Measurements from ENCODE around the gene SLC16A5.

SLC16A5 gene

GRCh38 chr17:75059369-75060345 lies 28.1 kb upstream of the SLC16A5 start:
- DNase-seq (ENCODE audit: low spot score in 2 of 2) (no peak), ATAC-seq (ENCODE audit: low read depth) (no peak)
- no peaks in the 10 kb centered on the region for H3K27me3 Mint-ChIP-seq
- no peak overlapping the region for H3K4me3 Mint-ChIP-seq
- H3K36me3 Mint-ChIP-seq, result peaks cover 22% of the 10 kb centered on the region
- H3K9me3 Mint-ChIP-seq, result no peaks in the 10 kb centered on the region
- no peak overlapping the region for H3K27ac Mint-ChIP-seq
- no peaks in the 10 kb centered on the region for H3K4me1 Mint-ChIP-seq

GRCh38 chr17:75060434-75061054 lies 27.2 kb upstream of the SLC16A5 start:
- Mint-ChIP-seq H3K27me3 (no peaks in the 10 kb centered on the region), H3K4me1 (no peaks in the 10 kb centered on the region), H3K36me3 (peaks cover 22% of the 10 kb centered on the region), H3K4me3 (no peak overlapping the region), H3K9me3 (no peaks in the 10 kb centered on the region), H3K27ac (no peak overlapping the region)
- DNase-seq (ENCODE audit: low spot score in 2 of 2) (no peak), ATAC-seq (ENCODE audit: low read depth) (no peak)

- DNase-seq (ENCODE audit: low spot score in 2 of 2), result no peak
- H3K27me3 Mint-ChIP-seq, result no peaks in the 10 kb centered on the region
- no peak for ATAC-seq (ENCODE audit: low read depth)
- H3K4me3 Mint-ChIP-seq, result no peak overlapping the region
- no peaks in the 10 kb centered on the region for H3K4me1 Mint-ChIP-seq
- no peaks in the 10 kb centered on the region for H3K9me3 Mint-ChIP-seq
- peaks cover 22% of the 10 kb centered on the region for H3K36me3 Mint-ChIP-seq
- no peak overlapping the region for H3K27ac Mint-ChIP-seq
Observed at GRCh38 chr17:75061055-75061438, 26.7 kb upstream of the SLC16A5 start.

- DNase-seq (ENCODE audit: low spot score in 2 of 2), result no peak
- H3K4me3 Mint-ChIP-seq, result no peak overlapping the region
- H3K27ac Mint-ChIP-seq, result no peak overlapping the region
- ATAC-seq (ENCODE audit: low read depth), result no peak
- H3K4me1 Mint-ChIP-seq, result no peaks in the 10 kb centered on the region
- H3K9me3 Mint-ChIP-seq, result no peaks in the 10 kb centered on the region
- peaks cover 22% of the 10 kb centered on the region for H3K36me3 Mint-ChIP-seq
- no peaks in the 10 kb centered on the region for H3K27me3 Mint-ChIP-seq
Observed at GRCh38 chr17:75061618-75062017, 26.1 kb upstream of the SLC16A5 start.

GRCh38 chr17:75063201-75063600 lies 24.6 kb upstream of the SLC16A5 start:
- no peak overlapping the region for H3K27ac Mint-ChIP-seq
- no peak for ATAC-seq (ENCODE audit: low read depth)

GRCh38 chr17:75063626-75064025 lies 24.1 kb upstream of the SLC16A5 start:
- no peak overlapping the region for H3K27ac Mint-ChIP-seq
- no peaks in the 10 kb centered on the region for H3K4me1 Mint-ChIP-seq
- H3K27me3 Mint-ChIP-seq, result no peaks in the 10 kb centered on the region
- no peak for DNase-seq (ENCODE audit: low spot score in 2 of 2)
- peaks cover 22% of the 10 kb centered on the region for H3K36me3 Mint-ChIP-seq
- no peaks in the 10 kb centered on the region for H3K9me3 Mint-ChIP-seq
- ATAC-seq (ENCODE audit: low read depth), result no peak
- H3K4me3 Mint-ChIP-seq, result no peak overlapping the region

More at GRCh38 chr17:75063201-75063600, 24.6 kb upstream of the SLC16A5 start:
- Mint-ChIP-seq H3K36me3 (peaks cover 22% of the 10 kb centered on the region), H3K27me3 (no peaks in the 10 kb centered on the region), H3K4me1 (no peaks in the 10 kb centered on the region), H3K9me3 (no peaks in the 10 kb centered on the region), H3K4me3 (no peak overlapping the region)
- no peak for DNase-seq (ENCODE audit: low spot score in 2 of 2)

GRCh38 chr17:75064040-75064439 lies 23.7 kb upstream of the SLC16A5 start:
- H3K27me3 Mint-ChIP-seq, result no peaks in the 10 kb centered on the region
- H3K27ac Mint-ChIP-seq, result no peak overlapping the region
- H3K36me3 Mint-ChIP-seq, result peaks cover 22% of the 10 kb centered on the region
- H3K4me3 Mint-ChIP-seq, result no peak overlapping the region
- DNase-seq (ENCODE audit: low spot score in 2 of 2) (no peak), ATAC-seq (ENCODE audit: low read depth) (no peak)
- no peaks in the 10 kb centered on the region for H3K4me1 Mint-ChIP-seq
- no peaks in the 10 kb centered on the region for H3K9me3 Mint-ChIP-seq

- Mint-ChIP-seq H3K4me1 (no peaks in the 10 kb centered on the region), H3K36me3 (peaks cover 21% of the 10 kb centered on the region), H3K27ac (no peak overlapping the region), H3K27me3 (no peaks in the 10 kb centered on the region), H3K9me3 (no peaks in the 10 kb centered on the region), H3K4me3 (no peak overlapping the region)
- DNase-seq (ENCODE audit: low spot score in 2 of 2) (no peak), ATAC-seq (ENCODE audit: low read depth) (no peak)
Observed at GRCh38 chr17:75064460-75064859, 23.3 kb upstream of the SLC16A5 start.

GRCh38 chr17:75064867-75065561 lies 22.7 kb upstream of the SLC16A5 start:
- Mint-ChIP-seq H3K27ac (no peak overlapping the region), H3K4me3 (no peak overlapping the region)

GRCh38 chr17:75065562-75066151 lies 22.1 kb upstream of the SLC16A5 start:
- ATAC-seq (ENCODE audit: low read depth) (no peak), DNase-seq (ENCODE audit: low spot score in 2 of 2) (no peak)
- H3K9me3 Mint-ChIP-seq, result no peaks in the 10 kb centered on the region
- H3K27me3 Mint-ChIP-seq, result no peaks in the 10 kb centered on the region
- no peaks in the 10 kb centered on the region for H3K4me1 Mint-ChIP-seq
- H3K36me3 Mint-ChIP-seq, result peaks cover 15% of the 10 kb centered on the region
- H3K27ac Mint-ChIP-seq, result no peak overlapping the region
- H3K4me3 Mint-ChIP-seq, result no peak overlapping the region

More at GRCh38 chr17:75064867-75065561, 22.7 kb upstream of the SLC16A5 start:
- H3K27me3 Mint-ChIP-seq, result no peaks in the 10 kb centered on the region
- no peaks in the 10 kb centered on the region for H3K9me3 Mint-ChIP-seq
- H3K4me1 Mint-ChIP-seq, result no peaks in the 10 kb centered on the region
- DNase-seq (ENCODE audit: low spot score in 2 of 2) (no peak), ATAC-seq (ENCODE audit: low read depth) (no peak)
- H3K36me3 Mint-ChIP-seq, result peaks cover 17% of the 10 kb centered on the region

- no peak overlapping the region for H3K4me3 Mint-ChIP-seq
- no peaks in the 10 kb centered on the region for H3K4me1 Mint-ChIP-seq
- peaks cover 7% of the 10 kb centered on the region for H3K36me3 Mint-ChIP-seq
- no peaks in the 10 kb centered on the region for H3K9me3 Mint-ChIP-seq
- DNase-seq (ENCODE audit: low spot score in 2 of 2) (no peak), ATAC-seq (ENCODE audit: low read depth) (no peak)
- no peak overlapping the region for H3K27ac Mint-ChIP-seq
- H3K27me3 Mint-ChIP-seq, result no peaks in the 10 kb centered on the region
Observed at GRCh38 chr17:75067856-75068255, 19.9 kb upstream of the SLC16A5 start.

- Mint-ChIP-seq H3K27ac (no peak overlapping the region), H3K4me3 (no peak overlapping the region), H3K36me3 (peaks cover 2% of the 10 kb centered on the region), H3K27me3 (no peaks in the 10 kb centered on the region), H3K4me1 (no peaks in the 10 kb centered on the region), H3K9me3 (no peaks in the 10 kb centered on the region)
- DNase-seq (ENCODE audit: low spot score in 2 of 2), result no peak
- ATAC-seq (ENCODE audit: low read depth), result no peak
Observed at GRCh38 chr17:75068750-75069149, 19.0 kb upstream of the SLC16A5 start.

GRCh38 chr17:75069783-75070182 lies 18.0 kb upstream of the SLC16A5 start:
- DNase-seq (ENCODE audit: low spot score in 2 of 2), result no peak
- no peaks in the 10 kb centered on the region for H3K4me1 Mint-ChIP-seq
- ATAC-seq (ENCODE audit: low read depth), result peak; percentile 35
- H3K27me3 Mint-ChIP-seq, result no peaks in the 10 kb centered on the region
- no peak overlapping the region for H3K4me3 Mint-ChIP-seq
- no peaks in the 10 kb centered on the region for H3K36me3 Mint-ChIP-seq
- H3K9me3 Mint-ChIP-seq, result no peaks in the 10 kb centered on the region
- no peak overlapping the region for H3K27ac Mint-ChIP-seq

Measured in memory B cell (primary cell).